ENCODE results near the gene CIRBP.

GRCh38 chr19:1283917-1284292, 14.8 kb downstream of the CIRBP start:
- no peak for TF ChIP-seq ZNF780A (CRISPR knock-in tag; IDR thresholded peaks at IDR 0.05)
- no peak for TF ChIP-seq NCOA4 (IDR thresholded peaks at IDR 0.05; ENCODE audit: partially characterized antibody)
- no peak for TF ChIP-seq CREM (IDR thresholded peaks at IDR 0.05; ENCODE audit: low read depth)
- TF ChIP-seq ZNF121 (CRISPR knock-in tag; conservative IDR thresholded peaks at IDR 0.05): no peak
- no peak for TF ChIP-seq KDM4B (IDR thresholded peaks at IDR 0.05; ENCODE audit: borderline replicate concordance in 2 of 2, low read depth in 1 of 2)
- TF ChIP-seq, protein P1, sequence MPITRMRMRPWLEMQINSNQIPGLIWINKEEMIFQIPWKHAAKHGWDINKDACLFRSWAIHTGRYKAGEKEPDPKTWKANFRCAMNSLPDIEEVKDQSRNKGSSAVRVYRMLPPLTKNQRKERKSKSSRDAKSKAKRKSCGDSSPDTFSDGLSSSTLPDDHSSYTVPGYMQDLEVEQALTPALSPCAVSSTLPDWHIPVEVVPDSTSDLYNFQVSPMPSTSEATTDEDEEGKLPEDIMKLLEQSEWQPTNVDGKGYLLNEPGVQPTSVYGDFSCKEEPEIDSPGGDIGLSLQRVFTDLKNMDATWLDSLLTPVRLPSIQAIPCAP (CRISPR knock-in tag; IDR thresholded peaks at IDR 0.05; ENCODE audit: borderline replicate concordance): no peak
- TF ChIP-seq ZNF512 (tag; IDR thresholded peaks at IDR 0.05): no peak
- TF ChIP-seq RAD21 (CRISPR knock-in tag; conservative IDR thresholded peaks at IDR 0.05 in 1 of 2, IDR thresholded peaks at IDR 0.05 in 1 of 2): no peak
- no peak for TF ChIP-seq ZNF133 (CRISPR knock-in tag; IDR thresholded peaks at IDR 0.05)
- no peak for TF ChIP-seq NFIC (IDR thresholded peaks at IDR 0.05)
- TF ChIP-seq MCM5 (IDR thresholded peaks at IDR 0.05; ENCODE audit: low read depth): no peak
- no peak for TF ChIP-seq POLR2AphosphoS2 (IDR thresholded peaks at IDR 0.05; ENCODE audit: low read length)
- TF ChIP-seq ZNF232 (CRISPR knock-in tag; IDR thresholded peaks at IDR 0.05): no peak
- TF ChIP-seq RB1 (IDR thresholded peaks at IDR 0.05; ENCODE audit: low read depth): no peak

Data from K562 (cell line).